Left kidney (tissue), 1 donor: Measurements from ENCODE around the gene SEZ6. TPM values are rescaled to one million over a fixed set of nuclear protein-coding genes. Genes with fewer than 3 reads are reported as not detected.

ENCODE experiments used
- polyA plus RNA-seq: library from polyadenylated mRNA; unstranded; fragments of 120-200 nt; gene quantifications from one replicate; pipeline ENCODE4 v1.2.1, GENCODE V29; 2013; ENCODE audit not compliant: insufficient read length

SEZ6 gene
- polyA plus RNA-seq, 1 donor, result 0.63 TPM

Other genes with a start within 250 kb of the SEZ6 start
- 20.6 TPM for gene FAM222B, start 163.2 kb downstream of the SEZ6 start, polyA plus RNA-seq
- 77.1 TPM for gene ERAL1, start 151.0 kb downstream of the SEZ6 start, polyA plus RNA-seq
- 78.5 TPM for gene FLOT2, start 108.3 kb downstream of the SEZ6 start, polyA plus RNA-seq
- gene DHRS13, start 103.0 kb downstream of the SEZ6 start, polyA plus RNA-seq, result 12.7 TPM
- 57.6 TPM for gene PHF12, start 54.5 kb downstream of the SEZ6 start, polyA plus RNA-seq
- gene PIPOX, start 37.1 kb upstream of the SEZ6 start, polyA plus RNA-seq, result 8.8 TPM
- gene MYO18A, start 174.4 kb upstream of the SEZ6 start, polyA plus RNA-seq, result 43.8 TPM
- not detected for gene CRYBA1, start 240.8 kb upstream of the SEZ6 start, polyA plus RNA-seq